Measurements from ENCODE around the gene LHPP.
"Not testable (repeated sequence)": the region's sequence is repeated elsewhere in the genome, so short reads cannot be mapped to it uniquely, and the experiment has no call there.

LHPP gene

DNA sequence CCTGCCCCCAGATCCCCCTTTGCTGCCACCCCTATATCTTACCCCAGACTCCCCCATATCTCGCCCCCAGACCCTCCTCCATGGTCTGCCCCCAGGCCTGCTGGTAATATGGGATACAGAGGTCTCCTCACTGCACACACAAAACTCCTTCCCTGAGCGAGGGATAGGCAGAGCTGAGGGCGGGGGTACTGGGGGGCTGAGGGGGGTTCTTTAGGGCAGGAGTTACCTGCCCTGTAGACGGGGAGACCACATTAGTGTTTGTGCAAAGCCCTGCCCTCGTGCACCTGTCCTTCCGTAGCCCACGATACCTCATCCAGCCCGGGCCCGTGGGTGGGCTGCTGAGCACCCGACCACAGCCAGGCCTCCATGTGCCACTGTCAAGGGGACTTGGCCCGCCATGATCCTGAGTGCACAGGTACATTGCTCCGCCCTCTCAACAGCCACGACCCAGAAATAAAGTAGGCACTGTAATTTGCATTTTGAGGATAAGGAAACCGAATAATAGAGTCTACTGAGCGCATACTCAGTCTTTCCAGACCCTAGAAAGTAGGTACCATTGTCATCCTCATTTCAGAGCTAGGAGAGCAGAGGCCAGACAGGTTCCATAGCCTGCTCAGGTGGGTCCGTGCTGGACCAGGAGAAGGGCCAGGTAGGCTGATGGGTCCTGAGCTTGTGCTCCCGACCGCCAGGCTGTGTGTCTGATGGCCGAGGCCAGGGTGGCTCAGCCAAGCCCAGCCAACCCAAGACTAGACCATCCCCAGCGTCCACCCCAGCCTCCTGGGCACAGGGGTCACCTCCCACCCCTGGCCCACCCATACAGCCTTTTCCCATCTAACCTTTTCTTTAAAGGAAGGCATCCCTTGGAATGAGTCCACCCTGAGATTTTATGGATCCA, 115.2 kb downstream of the LHPP start:
- H3K4me3 ChIP-seq (ENCODE audit: low read length): no peak overlapping the region
- no peak for TF ChIP-seq CTCF (conservative IDR thresholded peaks at IDR 0.05; ENCODE audit: low read length)
- no peak for DNase-seq (ENCODE audit: low read depth)

DNA sequence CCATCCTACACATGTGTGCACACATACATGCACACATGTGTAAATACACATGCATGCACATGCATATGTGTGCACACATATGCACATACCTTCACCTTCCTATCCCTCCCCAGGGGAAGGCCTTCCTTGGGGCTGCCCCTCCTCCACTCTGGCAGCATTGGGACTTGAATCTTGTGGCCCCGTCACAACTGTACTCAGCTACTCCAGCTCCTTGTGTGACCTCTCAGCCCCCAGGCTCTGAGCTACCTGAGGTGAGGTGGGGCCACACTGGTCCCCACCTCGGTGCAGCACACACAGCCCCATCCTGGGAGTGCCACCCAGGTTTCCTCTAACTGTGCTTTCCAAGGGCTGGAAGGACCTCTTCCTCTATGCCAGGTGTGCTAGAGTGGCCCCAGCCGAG, 116.0 kb downstream of the LHPP start:
- no peak for DNase-seq (ENCODE audit: low read depth)
- TF ChIP-seq CTCF (conservative IDR thresholded peaks at IDR 0.05; ENCODE audit: low read length): no peak
- H3K4me3 ChIP-seq (ENCODE audit: low read length): no peak overlapping the region

- DNase-seq (ENCODE audit: low read depth): no peak
- TF ChIP-seq CTCF (conservative IDR thresholded peaks at IDR 0.05; ENCODE audit: low read length): no peak
- no peak overlapping the region for H3K4me3 ChIP-seq (ENCODE audit: low read length)
These were observed 116.8 kb downstream of the LHPP start for GRCh38 chr10:124578231-124579010.

DNA sequence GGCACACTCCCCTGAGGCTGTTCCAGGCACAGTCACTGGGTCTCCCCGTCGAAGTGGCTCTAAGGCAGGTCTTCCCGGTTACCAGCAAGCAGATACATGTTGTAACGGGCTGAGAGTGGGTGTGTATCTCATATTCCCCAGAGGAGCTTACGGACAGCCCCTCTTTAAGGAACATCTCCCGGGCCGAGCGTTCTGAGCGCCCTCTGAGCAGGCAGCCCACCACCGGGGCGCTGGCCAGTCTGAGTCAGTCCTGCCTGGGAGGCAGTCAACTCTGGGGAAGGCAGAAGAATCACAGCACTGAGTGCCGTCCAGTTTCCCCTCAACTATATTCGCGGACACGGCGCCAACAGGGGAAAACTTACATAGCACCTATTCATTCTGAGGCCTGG, 117.4 kb downstream of the LHPP start:
- no peak for TF ChIP-seq CTCF (conservative IDR thresholded peaks at IDR 0.05; ENCODE audit: low read length)
- no peak for DNase-seq (ENCODE audit: low read depth)
- H3K4me3 ChIP-seq (ENCODE audit: low read length): no peak overlapping the region

DNA sequence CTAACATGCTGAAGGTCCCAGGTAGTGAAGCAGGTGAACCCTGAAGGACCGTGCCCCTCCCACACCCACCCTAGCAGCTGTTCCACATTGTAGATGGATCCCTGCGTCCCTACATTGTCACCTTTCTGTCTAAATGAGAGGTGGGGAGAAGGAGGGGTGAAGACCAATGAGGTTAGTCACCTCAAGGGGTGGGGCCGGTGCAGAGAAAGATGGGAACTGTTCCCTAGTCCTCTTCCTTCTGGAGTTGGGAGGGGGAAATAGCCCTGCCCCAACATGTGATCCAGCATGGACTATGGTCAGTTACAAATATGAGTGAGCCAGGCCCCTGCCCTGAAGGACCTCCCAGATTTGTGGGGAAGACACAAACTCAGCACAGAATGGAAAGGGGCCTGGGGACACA, 124.5 kb downstream of the LHPP start:
- TF ChIP-seq CTCF (conservative IDR thresholded peaks at IDR 0.05; ENCODE audit: low read length): no peak
- H3K4me3 ChIP-seq (ENCODE audit: low read length): no peak overlapping the region
- no peak for DNase-seq (ENCODE audit: low read depth)

- DNase-seq (ENCODE audit: low read depth): no peak
- no peak for TF ChIP-seq CTCF (conservative IDR thresholded peaks at IDR 0.05; ENCODE audit: low read length)
- no peak overlapping the region for H3K4me3 ChIP-seq (ENCODE audit: low read length)
These were observed 126.2 kb downstream of the LHPP start for GRCh38 chr10:124587811-124588211.

DNA sequence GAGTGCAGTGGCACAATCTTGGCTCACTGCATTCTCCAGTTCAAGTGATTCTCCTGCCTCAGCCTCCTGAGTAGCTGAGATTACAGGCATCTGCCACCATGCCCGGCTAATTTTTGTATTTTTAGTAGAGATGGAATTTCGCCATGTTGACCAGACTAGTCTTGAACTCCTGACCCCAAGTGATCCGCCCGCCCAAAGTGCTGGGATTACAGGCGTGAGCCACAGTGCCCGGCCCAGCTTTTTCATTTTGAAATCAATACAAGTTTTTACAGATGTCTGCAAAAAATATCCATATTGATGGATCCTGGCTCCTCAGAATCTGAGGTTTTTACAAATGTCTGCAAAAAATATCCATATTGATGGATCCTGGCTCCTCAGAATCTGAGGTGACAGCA, 126.7 kb downstream of the LHPP start:
- H3K4me3 ChIP-seq (ENCODE audit: low read length); DNase-seq (ENCODE audit: low read depth): not testable (repeated sequence)

All from AG10803 (cell line).